ENCODE data around the gene VPS52.
A peak's percentile ranks its signal among the peaks of the same experiment; 100 is the strongest.
"Not testable (repeated sequence)": the region's sequence is repeated elsewhere in the genome, so short reads cannot be mapped to it uniquely, and the experiment has no call there.

Gene VPS52

DNA sequence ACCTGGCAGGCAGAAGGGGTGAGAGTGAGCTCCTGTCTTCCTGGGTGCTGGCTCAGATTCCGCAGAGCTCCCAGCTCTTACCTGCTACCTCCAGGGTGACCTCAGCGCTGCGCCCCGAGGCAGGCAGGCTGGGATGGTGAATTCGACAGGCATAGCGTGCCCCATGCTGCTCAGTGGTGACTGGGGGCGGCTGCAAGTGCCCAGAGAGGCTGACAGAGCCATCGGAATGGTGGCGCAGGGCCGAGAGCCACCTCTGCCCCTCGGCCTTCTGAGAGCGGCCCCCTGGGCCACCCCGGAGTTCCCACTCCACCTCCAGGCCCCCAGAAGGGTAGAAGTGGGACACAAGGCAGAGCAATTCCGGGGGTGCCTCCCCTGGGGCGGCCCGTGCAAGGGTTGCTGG, 32.5 kb upstream of the VPS52 start:
- no peak for FAIRE-seq

DNA sequence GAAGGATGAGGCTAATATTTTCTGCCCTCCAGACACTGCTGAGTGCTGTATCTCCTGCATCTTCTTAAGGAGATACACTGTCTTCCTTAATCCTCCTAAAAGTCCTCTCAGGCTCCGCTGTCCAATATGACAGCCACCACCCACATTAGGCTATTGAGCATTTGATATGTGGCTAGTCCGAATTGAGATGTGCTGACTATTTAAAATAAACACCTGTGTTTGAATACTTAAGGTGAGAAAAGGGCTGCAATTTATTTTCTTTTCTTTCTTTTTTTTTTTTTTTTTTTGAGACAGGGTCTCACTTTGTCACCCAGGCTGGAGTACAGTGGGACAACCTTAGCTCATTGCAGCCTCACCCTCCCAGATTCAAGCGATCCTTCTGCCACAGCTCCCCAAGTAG, 30.2 kb upstream of the VPS52 start:
- no peak for FAIRE-seq

DNA sequence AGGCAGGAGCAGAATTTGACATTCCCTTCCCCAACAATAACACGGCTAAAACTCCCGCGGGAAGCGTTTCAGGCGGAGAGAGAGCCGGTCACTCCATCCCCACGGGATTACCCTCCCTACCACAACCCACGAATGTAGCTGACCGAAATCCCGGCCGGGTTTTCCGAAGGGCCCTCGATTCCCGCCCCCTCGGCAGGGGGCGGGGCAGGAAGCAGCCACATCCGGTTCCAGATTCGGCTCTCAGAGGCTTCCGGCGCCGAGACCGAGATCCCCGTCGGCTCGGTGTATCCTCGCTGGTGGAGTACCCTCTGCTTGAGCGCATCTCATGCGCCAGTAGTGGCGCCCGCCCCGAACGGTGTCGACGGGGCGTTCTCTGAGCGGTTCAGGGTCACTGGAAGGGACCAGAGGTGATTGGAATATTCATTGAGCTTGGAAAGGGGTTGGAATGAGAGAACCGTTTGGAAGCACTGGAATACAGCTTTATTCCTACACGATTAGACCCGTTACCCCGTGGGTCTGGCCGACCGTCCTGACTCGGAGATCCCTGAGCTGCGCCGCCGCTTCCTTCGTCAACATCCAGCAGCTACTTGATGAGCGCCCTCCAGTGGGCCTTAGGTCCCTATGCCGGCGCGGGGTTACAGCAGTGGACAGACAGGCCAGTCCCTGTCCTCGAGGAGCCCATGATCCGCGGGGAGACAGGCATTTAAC, 27.7 kb upstream of the VPS52 start:
- FAIRE-seq, result no peak

DNA sequence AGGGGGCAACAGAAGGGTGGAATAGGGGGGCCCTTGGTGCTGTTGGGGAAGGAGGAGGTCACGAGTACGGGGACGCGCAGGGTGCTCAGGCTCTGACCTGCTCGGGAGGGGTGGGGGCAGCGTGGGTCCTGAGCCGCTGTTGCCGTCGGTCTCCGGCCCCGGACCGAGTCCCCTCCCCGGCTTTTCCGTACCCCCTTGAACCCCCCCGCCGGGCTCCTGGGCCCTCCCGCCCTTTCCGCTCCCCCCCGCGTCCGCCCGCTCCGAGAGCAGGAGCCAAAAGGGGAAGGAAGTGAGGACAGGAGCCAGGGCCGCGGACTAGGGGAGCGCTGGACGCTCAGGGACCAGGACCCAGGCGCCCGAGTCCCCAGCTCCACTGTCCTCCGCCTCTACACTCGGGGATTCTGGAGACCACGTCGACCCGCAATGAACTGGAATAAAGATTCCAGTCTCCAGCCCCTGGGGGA, 27.1 kb upstream of the VPS52 start, which contains the start of gene RGL2:
RGL2 (minus strand) TSS at position 170 of the 464 bp plus-strand sequence. CDS start 332 bp downstream, outside the sequence.
- FAIRE-seq, result no peak

DNA sequence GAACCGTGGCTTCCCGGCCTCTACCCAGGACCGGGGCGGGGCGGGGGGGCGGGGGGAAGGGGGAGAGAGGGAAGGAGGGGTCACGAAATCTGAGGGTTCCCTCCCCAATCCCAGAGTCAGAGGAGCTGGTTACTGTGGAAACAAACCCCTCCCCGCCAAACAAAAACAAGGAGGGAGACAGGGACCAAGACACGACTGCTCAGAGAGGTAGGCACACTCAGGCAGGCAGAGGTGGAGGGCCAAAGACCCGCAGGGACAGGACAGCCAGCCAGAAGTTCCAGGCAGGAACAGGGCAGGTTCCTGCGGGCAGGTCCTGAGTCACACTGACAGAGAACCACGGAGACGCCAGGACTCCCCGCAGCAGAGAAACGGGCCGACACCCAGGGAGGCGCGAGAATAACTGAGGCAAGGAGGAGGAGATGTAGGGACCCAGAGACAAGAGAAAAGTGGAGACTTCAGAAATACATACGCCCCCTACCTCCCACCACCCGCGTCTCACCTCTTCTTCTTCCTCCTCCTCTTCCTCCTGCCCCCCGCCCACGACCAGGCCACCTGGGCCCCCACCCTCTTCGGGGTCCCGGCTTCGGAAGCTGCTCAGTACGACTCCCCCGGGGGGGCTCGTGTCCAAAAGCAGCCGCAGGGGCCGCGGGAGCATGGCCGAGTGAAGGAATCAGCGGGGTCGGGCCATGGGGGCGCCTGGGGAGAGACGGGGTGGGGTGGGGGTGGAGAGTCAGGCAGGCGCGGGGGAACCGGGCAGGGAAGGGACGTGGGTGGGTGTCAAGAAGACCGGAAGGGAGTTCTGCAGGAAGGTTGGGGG, 26.5 kb upstream of the VPS52 start:
- no peak for FAIRE-seq

DNA sequence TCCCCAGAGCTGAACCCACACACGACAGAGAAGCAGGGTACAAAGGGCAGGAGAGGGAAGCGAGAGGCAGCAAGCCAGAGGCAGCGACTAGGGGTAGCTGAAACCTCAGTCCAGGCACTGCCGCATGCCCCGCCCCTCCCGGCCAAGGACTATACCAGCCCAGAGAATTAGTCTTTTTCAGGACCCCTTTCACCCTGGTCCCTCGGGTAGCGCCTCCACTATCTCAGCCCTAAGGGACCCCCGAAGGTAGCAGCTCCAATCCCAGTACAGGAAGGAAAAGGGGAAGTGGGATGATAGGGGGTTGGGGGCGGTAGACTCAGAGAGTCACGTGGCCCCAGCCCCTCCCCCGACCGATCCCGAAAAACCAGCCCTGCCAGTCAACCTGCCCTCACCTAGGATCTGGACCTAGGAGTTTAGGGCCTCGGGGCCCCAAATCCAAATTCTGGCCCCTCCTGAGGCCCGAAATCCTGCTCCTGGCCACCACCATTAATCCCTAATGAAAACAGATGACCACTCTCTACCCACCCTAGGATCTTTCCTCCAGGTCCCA, 25.8 kb upstream of the VPS52 start:
- FAIRE-seq, result no peak

DNA sequence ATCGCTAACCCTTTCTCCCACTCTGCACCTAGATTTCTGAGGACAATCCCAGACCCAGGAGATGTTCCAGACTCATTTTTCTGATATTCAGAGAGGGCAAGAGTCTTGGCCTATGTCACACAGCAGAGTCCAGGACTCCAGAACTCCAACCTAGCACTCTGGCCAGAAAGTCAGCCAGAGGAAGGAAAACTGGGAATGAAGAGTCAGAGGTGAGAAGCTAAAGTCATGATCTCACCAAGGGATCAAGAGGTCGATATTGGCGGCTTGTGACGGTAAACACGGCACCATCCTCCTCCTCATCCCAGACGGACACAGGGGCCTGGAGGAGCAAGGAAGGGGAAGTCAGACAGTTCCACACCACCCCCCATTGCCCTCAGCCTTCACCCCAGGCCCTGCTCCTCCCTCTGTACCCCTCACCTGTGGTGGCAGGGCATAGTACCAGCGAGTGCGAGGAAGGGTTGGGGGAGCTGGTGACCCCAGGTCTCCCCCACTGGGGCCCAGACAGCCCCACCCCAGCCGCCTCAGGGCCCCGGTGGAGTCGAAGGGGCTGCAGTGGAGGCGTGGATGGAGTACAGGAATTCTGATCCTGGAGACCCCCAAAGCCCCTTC, 25.2 kb upstream of the VPS52 start:
- FAIRE-seq, result no peak

DNA sequence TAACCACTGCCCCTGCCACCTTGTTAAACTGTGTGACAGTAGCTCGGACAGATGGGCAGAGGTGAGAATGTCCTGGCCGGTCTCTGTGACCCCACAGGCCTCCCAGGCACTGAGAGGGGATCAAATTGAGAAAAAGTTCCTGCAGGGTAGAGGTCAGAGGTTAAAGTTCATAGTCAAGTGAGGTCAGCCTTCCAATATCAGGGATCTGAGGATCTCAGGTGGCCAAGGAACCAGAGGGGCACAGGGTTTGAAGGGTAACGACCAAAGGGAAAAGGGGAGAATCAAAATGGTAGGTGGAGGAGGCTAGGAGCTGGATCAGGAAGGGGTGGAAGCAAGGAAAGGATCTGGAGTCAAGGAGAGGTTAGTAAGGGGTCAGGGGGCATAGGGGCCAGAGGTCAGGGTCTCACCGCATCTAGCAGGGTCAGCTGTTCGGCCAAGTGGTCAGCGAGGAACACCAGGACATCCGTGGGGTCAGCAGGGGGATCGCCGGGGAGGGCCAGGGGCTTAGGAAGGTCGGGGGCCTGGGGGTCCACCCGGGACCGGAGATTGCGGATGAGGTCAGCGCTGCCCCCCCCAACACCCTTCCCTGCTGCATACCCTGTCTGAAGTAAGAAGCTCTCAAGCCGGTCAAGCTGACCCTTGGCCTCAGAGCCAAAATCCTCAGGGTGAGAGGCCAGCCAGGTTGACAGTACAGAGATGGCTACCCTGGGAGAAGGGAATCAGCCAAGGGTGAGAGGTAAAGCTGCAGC, 24.1 kb upstream of the VPS52 start:
- no peak for FAIRE-seq

DNA sequence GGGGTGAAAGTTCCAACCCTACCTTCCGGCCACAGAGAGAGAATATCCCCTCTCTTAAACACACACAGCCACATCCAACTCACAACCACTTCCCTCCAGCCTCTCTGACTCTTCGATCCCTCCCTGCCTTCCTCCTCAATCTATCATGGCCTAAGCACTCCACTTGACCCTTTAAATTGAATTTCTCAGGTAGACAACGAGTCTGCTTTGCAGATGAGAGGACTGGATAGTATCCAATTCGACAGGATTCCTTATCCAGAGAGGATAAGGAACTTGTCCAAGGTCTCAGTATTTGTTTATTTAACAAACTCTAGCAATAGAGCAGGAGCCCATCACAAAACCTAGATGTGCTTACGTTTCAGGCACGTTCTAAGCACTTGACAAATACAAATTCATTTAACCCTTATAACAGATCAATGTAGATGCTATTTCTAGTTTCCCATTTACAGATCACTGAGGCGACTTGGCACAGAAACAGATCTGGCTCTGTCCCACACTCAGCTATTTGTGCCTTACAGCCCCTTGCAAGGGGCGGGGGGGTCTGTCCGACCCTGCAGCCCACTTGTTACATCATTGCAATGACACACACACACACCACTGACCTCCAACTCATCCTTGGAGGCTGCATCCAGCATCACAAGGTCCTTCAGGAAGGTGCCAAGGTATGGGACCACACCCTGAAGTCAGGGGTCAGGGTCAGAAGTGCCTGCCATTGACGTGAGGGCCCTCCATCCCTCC, 22.6 kb upstream of the VPS52 start:
- FAIRE-seq, result no peak

DNA sequence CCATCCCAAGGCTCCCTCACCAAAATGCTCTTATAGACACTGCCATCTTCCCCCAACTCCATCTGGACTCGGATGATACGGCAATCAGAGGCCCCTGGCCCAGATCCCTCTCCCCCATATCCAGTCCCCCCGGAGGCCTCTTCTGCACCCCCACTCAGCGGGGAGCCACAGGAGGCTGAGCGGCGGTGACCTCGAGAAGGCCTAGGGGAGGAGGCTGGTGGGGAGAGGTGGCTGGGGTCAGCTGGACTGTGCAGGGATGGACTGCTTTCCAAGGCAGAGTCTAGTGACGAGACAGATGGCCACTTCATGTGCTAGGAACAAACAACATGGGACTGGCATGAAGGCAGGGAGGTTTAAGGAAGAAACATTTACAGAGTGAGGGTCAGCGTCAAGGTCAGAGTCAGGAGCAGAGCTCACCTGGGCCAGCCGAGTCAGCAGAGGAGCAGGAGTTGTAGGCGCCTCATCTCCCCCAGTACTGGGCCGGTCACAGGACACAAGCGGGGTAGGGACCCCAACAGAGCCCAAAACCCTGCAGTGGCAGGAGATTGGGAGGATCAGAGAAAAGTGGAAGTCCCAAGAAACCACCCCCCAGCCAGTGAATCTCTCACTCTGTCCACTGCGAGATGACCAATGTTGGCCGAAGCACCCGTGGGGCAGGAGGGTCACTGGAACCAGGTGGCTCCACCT, 21.5 kb upstream of the VPS52 start:
- FAIRE-seq, result no peak

DNA sequence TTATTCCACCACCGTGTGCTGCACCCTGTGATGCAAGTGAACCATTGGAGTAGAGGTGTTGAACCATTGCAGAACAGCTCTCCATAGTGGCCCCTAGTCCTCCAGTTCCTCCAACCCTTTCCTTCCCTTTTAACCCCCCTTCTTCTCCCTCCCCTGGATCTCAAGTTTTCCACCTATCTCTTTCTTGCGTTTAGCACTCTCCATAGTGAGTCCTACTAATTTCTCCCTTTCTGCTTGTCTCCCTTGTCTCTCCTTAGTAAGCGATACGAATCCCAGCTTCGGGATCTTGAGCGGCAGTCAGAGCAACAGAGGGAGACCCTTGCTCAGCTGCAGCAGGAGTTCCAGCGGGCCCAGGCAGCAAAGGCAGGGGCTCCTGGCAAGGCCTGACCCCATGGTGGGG, 18.8 kb upstream of the VPS52 start:
- FAIRE-seq, result no peak

DNA sequence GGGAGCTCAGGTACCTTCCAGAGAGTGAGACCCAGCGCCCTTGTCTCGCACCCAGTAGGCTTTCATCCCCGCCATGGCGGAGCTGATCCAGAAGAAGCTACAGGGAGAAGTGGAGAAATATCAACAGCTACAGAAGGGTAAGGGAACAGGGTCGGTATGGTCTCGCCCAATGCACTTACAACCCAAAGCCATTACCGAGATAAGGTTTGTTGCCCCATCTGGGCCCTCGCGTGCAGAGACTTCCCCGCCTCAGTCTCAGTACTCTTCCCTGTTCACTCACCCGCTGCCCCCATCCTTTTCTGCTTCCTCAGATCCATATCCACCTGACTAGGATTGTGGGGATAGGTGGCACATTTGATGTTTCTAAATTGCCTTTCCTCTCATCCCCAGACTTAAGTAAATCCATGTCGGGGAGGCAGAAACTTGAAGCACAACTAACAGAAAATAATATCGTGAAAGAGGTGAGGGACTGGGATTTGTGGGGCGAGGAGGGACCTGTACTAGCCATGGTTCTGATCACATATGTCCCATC, 18.2 kb upstream of the VPS52 start:
- FAIRE-seq, result no peak

DNA sequence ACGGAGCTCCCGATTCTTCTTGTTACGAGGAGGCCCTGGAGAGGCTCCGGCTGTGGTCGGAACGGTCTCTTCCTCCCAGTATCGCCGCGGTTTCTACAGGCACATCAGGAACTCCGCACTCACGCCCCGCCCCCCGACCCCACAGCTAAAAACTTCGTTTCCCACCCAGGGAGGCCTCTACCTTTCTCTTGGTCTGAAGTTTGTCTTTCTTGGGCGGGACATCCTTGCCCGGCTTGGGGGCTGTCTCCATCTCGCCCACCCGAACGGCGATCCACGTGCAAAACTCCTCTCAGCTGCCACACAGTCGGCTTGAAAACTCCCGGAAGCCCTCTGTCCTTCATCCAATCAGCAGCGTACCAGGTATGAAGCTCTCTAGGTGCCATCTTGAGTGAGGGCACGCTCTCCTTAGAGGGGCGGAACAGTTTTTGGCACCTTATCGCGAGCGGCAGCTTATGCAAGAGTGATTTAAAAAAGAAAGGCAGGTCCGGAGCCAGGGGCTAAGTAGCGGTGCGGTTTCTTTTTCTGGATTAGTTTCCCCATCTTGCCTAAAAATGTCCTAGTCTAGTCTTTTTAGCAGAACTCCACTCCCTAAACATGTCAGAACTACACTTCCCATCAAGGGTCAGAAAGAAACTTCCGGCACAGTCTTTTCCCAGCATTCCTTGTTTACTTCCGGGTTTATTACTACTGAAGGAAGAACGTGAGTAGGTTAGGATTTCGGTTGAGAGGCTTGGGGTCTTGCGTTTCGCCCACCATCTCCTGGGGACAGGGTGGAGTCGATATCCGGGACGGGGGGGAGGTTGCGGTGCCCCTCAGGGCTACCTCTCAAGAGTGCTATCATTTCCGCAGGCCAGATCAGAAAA, 17.5 kb upstream of the VPS52 start, which contains the start of the genes PFDN6 and WDR46:
PFDN6 (plus strand) TSS at position 681 of the 863 bp plus-strand sequence. CDS start 256 bp downstream, outside the sequence.
WDR46 (minus strand) TSS at position 319 of the 863 bp plus-strand sequence; CDS start at position 250, 69 bp downstream.
- FAIRE-seq, result peak; percentile 76

DNA sequence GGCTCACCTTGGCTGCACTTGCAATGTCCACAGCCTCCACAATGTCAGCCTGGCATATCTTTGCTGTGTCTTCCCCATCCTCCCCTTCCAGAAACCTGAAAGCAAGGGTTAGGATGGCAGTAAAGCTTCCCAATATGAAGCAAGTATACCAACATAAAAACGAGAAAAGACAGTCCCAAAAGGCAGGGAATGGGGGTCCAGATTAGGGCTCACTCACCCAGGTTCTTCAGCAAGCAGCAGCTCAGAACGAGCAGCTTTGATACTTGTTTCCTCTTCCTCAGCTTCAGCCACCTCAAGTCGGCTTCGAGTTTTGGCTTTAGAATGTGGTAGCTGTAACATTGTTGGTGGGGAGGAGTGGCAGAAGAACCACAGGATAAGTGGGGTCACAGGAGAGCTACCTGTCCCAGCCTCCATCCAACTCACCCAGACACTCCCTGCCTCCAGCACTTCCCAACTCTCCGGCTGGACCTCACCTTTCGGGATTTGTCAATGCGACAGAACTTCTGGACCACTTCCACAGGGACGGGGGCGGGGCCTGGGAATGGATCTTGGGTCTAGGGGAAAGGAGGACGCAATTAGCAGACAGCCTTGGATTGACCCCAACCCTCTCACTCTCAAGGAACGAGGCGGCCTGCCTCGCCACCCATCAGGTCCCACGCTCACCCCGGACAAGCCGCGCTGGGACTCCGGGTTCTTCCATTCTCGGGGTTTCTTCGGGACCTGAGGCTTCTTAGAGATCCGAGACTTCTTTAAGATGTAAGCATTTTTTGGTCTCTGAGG, 16.7 kb upstream of the VPS52 start:
- FAIRE-seq, result no peak

DNA sequence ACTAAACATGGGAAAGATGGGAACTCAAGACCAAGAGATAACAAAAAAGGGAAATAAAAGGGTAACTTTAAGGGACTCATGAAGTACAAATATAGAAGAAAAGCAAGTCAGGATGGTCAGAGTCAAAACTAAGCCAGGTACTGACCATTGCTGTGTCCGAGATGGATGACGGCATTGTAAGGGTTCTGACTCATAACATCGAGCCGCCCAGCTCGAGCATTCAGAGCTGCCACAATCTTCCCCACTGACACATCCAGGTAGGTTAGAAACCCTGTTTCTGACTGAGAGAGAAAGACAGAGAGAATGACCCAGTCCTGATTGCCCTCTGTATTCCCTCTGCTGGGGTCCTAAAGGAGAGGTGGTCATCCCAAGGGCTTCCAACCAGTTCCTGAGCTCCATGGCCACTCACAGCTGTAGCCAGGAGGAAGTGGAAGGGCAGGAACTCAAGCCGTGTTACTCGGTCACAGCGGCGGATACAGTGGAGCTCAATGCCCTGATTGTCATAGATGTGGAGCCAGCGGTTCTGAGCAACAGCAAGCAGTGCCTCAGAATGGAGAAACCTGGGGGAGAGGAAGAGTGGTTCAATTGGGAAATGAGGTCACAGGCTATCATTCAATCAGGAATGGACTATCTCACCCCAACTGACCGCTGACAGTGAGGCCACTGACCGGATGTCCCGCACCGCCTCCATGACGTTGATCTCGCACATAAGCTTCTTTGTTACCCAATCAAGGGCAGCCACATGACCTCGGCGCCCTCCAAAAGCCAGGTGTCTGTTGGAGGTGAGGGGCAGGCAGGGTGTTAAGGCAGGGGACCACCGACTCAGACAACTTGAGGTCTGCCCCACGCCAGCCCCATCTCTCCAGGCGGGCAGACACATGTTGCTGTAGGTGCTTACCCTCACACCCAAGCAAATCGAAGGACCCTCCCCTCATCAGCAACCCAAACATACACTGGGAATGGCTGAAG, 15.6 kb upstream of the VPS52 start:
- no peak for FAIRE-seq

DNA sequence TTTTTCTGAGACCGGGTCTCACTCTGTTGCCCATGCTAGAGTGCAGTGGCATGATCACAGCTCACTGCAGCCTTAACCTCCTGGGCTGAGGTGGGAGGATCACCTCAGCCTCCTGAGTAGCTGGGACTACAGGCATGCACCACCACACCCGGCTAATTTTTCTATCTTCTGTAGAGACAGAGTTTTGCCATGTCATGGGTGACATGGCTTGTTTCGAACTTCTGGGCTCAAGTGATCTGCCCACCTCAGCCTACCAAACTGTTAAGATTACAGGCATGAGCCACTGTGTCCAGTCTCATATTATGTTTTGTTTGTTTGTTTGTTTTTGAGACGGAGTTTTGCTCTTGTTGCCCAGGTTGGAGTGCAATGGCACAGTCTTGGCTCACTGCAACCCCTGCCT, 13.5 kb upstream of the VPS52 start:
- not testable (repeated sequence) for FAIRE-seq

DNA sequence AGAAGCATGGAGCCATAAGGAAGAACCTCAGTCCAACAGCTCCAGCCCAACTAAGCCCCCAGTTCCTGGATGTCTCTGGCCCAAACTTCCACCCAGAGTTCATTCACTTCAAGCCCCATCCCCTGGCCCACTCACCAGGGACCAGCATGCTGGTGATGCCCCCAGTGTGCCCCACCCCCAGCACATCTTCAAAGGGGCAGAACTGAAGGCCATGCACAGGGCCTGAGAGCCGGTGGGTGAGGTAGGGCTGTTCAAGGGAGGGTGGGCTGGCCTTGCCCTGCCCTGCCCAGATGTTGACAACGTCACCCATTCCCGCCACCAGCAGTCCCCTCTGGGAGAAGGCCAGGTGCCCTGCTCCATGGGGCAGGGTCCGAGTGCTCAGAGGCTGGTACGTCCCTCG, 8.9 kb upstream of the VPS52 start:
- no peak for FAIRE-seq

All from islet of Langerhans (tissue), 1 donor.